HL-60 (cell line): ENCODE results near the gene ISYNA1.

ENCODE experiments used
- GABPA ChIP-seq: IDR thresholded peaks from 2 replicates; pipeline ENCODE4 v1.6.1; 2012; ENCODE audit warnings: low read depth
- POLR2AphosphoS5 ChIP-seq: IDR thresholded peaks from 2 replicates; pipeline ENCODE4 v1.6.1; 2012; ENCODE audit warnings: low read depth
- TF ChIP-seq, protein P1 (sequence below): IDR thresholded peaks from one replicate; pipeline ENCODE4 v1.5.1; 2011; ENCODE audit warnings: low read length, control low read depth, inconsistent platforms; ENCODE audit not compliant: insufficient read depth
- TF ChIP-seq, protein P2 (sequence below): IDR thresholded peaks from 2 replicates; pipeline ENCODE4 v1.6.1; 2012; ENCODE audit warnings: low read depth; ENCODE audit not compliant: insufficient replicate concordance

DNA sequence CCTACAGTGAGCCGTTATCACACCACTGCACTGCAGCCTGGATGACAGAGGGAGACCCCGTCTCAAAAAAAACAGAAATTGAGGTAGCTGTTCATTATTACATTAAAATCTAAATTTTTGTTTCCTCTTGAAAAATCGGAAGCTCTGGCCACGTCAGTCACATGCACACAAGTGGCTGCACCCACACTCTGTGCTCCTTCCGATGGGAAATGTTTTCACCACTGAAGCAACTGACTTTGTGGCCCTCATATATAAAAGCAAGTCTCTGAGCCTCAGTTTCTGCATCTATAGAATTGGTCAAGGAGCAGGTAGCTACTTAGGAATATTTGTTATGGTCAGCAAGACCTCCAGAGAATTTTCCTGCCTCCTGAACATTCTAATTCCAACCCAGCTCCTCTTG lies 45.0 kb downstream of the ISYNA1 start:
- TF ChIP-seq, protein P1, sequence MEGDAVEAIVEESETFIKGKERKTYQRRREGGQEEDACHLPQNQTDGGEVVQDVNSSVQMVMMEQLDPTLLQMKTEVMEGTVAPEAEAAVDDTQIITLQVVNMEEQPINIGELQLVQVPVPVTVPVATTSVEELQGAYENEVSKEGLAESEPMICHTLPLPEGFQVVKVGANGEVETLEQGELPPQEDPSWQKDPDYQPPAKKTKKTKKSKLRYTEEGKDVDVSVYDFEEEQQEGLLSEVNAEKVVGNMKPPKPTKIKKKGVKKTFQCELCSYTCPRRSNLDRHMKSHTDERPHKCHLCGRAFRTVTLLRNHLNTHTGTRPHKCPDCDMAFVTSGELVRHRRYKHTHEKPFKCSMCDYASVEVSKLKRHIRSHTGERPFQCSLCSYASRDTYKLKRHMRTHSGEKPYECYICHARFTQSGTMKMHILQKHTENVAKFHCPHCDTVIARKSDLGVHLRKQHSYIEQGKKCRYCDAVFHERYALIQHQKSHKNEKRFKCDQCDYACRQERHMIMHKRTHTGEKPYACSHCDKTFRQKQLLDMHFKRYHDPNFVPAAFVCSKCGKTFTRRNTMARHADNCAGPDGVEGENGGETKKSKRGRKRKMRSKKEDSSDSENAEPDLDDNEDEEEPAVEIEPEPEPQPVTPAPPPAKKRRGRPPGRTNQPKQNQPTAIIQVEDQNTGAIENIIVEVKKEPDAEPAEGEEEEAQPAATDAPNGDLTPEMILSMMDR, result no peak
- TF ChIP-seq, protein P2, sequence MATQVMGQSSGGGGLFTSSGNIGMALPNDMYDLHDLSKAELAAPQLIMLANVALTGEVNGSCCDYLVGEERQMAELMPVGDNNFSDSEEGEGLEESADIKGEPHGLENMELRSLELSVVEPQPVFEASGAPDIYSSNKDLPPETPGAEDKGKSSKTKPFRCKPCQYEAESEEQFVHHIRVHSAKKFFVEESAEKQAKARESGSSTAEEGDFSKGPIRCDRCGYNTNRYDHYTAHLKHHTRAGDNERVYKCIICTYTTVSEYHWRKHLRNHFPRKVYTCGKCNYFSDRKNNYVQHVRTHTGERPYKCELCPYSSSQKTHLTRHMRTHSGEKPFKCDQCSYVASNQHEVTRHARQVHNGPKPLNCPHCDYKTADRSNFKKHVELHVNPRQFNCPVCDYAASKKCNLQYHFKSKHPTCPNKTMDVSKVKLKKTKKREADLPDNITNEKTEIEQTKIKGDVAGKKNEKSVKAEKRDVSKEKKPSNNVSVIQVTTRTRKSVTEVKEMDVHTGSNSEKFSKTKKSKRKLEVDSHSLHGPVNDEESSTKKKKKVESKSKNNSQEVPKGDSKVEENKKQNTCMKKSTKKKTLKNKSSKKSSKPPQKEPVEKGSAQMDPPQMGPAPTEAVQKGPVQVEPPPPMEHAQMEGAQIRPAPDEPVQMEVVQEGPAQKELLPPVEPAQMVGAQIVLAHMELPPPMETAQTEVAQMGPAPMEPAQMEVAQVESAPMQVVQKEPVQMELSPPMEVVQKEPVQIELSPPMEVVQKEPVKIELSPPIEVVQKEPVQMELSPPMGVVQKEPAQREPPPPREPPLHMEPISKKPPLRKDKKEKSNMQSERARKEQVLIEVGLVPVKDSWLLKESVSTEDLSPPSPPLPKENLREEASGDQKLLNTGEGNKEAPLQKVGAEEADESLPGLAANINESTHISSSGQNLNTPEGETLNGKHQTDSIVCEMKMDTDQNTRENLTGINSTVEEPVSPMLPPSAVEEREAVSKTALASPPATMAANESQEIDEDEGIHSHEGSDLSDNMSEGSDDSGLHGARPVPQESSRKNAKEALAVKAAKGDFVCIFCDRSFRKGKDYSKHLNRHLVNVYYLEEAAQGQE, result no peak
- TF ChIP-seq POLR2AphosphoS5 (no peak), GABPA (no peak)
